KOPT-K1 (cell line): ENCODE results near the gene HSF5.

ENCODE experiments used
- H3K27ac ChIP-seq: fragments of 200-600 bp; sonication (generic); 2 replicates; pipeline ENCODE4 v1.5.1; 2016; ENCODE audit warnings: antibody characterized with exemption, mild to moderate bottlenecking, low read depth, low read length; ENCODE audit not compliant: poor library complexity, severe bottlenecking
- H3K36me3 ChIP-seq: fragments of 200-600 bp; sonication (generic); 2 replicates; pipeline ENCODE4 v1.5.1; 2017; ENCODE audit warnings: antibody characterized with exemption, mild to moderate bottlenecking, low read length, moderate library complexity; ENCODE audit not compliant: insufficient read depth
- H3K9me3 ChIP-seq: fragments of 200-600 bp; sonication (generic); 2 replicates; pipeline ENCODE4 v1.5.1; 2017; ENCODE audit warnings: antibody characterized with exemption, low read length, mild to moderate bottlenecking; ENCODE audit not compliant: insufficient read depth, poor library complexity, severe bottlenecking

Gene HSF5

DNA sequence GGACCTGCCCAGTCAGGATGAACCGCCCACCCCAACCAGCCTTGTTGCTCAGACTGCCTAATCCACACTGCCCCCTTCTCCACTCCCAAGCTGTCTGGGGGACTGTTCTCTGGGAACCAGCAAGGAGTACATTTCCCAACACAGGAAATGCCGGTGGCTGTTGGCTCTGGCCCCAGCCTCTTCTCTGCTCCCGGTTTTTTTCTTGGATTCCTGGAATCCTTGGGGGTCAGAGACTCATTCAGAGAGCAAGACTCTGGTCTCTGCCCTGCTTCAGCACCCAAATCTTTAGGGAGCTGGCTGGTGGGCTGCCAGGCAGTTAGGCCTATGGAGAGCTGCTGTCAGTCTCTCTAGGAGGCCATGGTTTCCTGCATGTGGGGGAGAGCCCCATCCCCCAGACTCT is 37.0 kb upstream of the HSF5 start:
- Histone ChIP-seq H3K27ac (no peak overlapping the region), H3K9me3 (no peaks in the 10 kb centered on the region), H3K36me3 (no peaks in the 10 kb centered on the region)

DNA sequence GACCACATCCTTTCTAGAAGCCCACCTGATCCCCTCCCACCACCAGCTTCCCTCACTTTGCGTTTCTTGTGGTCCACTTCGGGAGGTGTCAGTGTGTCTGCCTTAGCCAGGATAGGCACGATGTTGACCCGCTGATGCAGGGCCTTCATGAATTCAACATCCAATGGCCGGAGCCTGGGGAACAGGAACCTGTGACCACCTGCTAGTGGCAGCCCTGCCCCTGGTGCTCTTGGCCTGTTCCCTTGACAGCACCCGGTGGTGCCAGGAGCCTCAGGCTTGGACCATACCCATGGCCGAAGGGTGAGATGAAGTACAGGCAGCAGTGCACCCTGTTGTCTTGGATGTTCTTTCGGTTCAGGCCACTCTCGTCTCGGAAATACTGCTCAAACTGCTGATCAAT is 33.5 kb upstream of the HSF5 start:
- no peaks in the 10 kb centered on the region for H3K36me3 ChIP-seq
- H3K27ac ChIP-seq, result no peak overlapping the region
- no peaks in the 10 kb centered on the region for H3K9me3 ChIP-seq

DNA sequence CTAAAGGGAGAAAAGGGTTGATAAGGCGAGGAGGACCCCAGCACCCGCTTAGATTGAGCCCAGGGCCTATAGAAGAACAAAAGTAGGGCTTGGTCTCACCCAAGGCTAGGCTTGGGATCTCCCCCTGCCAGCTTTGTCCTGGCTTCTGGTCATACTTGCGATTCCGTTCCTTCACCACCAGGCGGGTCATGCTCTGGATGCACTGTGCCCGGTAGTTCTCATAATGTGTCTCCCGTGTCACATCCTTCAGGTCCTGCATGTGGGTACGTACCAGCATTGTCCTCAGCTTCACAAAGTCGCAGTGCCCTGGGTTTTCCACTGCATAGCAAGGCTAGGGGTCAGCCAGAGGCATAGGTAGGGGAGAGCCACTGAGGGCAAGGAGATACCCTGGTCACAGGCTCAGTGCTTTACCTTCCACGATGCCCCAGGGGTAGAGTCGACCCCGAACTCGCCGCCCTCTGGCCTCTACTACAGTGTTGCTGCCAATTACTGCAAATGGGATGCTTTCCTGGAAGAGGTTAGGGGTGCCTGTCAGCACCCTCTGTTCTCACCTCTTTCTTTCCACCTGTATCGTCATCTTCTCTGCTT is 32.7 kb upstream of the HSF5 start:
- Histone ChIP-seq H3K36me3 (no peaks in the 10 kb centered on the region), H3K27ac (no peak overlapping the region), H3K9me3 (no peaks in the 10 kb centered on the region)

DNA sequence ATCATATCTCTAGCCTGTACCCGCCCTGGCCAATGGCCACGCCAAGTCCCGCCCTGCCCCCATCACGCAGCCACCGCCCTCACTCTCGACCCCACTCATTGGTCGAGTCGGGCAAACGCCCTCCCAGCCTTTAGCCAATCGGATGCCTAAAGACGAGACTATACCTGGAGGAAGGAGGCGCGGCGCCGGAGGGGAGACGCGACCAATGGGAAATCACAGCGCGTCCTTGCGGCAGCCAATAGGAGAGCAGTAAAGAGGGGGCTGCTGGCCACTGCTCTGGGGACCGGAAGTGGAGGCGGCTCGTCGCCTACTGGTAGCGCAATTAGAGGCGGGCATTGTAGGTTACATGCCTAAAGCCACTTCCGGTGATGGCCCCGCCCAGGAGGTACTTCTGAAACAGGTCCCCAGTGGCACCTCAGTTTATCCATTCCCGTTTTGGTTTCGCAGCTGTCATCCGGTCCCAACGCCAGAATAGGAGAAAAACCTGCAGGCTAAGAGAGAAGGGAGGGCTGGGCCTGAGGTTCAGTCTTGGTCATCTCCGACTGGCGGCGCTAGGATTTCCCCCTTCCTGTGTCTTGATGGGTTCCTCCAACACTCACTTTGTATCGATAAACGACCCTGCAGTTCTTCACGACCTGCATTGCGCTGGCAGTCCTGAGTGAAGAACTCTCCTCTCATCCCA is 29.9 kb upstream of the HSF5 start:
- Histone ChIP-seq H3K27ac (peak overlapping the region; percentile 85), H3K9me3 (no peaks in the 10 kb centered on the region), H3K36me3 (0 out of 2 replicates have a peak, but pooled peaks cover 2% of the 10 kb centered on the region)

DNA sequence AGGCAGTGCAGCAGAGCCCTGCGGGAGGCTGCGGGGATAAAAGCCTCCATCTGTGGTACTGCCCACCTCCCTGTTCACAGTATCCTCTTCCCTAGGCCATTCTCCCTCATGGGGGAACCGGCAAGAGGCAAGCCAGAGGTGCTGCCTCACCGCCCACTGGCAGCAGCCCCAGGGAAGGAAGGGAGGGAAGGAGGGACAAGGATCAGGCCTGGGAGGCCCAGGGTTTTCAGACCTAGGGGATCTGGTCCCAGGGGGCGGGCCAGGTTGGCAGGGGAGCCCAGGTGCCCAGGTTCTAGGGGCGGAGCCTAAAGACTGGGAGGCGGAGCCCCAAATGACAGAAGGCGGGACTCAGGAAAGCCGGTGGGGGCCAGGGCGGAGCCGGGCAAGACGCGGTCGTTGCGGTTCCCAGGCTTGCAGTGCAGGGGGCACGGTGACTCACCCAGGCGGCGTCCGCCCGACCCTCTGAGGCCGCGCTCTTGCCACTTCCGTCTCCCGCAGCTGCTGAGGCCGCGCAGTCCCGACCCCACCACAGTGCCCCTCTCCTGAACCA is 29.2 kb upstream of the HSF5 start:
- Histone ChIP-seq H3K36me3 (peaks cover 8% of the 10 kb centered on the region; the same call in 1 of the 2 replicates), H3K27ac (peak overlapping the region; percentile 85), H3K9me3 (no peaks in the 10 kb centered on the region)

DNA sequence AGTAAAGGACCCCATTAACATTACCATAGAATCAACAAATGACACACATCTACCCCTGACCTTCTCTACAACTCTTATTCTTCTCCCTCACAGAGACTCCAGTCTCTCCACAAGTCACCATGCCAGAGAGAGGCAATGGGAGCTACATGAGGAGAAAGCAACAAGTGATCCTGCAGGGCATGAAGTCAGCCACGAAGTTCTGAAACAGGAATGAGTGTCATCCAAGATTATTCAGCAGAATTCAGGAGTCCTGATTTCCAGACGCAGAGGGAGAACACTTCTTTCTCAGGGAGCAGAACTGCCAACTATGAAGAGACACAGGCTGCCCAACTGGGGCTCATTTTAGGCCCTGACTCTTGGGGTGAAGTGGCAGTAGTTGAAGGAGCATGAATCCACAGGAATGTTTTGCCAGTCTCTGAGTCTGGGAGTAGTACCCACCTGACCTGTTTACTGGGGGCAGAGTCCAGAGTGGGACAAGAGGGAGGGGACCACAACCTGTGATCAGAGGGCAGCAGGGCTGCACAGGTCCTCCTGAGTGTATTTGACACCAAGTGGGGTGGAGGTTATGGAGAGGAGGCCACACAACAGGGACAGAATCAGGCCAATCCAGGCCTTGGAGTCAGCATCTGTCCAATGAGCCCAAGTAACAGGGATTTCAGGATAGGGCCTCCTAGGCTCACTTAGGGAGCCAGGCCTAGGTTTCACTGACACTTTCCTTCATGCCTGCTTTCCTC is 28.6 kb upstream of the HSF5 start:
- H3K27ac ChIP-seq, result peak overlapping the region; percentile 85
- H3K9me3 ChIP-seq, result no peaks in the 10 kb centered on the region
- peaks cover 14% of the 10 kb centered on the region for H3K36me3 ChIP-seq

DNA sequence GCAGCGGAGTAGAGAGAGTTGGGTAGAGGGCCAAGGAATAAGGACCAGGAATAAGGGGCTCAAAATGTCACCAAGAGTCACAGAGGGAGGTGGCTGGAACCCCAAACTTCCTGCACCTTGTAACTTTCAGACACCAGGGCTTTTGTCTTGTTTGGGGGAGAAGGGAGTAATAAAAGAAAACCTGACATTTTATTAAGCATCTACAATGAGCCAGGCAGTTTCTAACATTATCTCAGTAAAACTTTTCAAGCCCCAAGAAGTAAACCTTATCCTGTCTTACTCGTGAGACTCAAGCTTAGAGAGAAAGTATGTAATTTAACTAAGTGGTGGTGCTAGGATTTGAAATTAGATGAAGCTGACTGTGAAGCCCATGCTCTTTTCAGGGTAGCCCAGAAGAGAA is 27.1 kb upstream of the HSF5 start:
- no peak overlapping the region for H3K27ac ChIP-seq
- no peaks in the 10 kb centered on the region for H3K9me3 ChIP-seq
- peaks cover 30% of the 10 kb centered on the region for H3K36me3 ChIP-seq

DNA sequence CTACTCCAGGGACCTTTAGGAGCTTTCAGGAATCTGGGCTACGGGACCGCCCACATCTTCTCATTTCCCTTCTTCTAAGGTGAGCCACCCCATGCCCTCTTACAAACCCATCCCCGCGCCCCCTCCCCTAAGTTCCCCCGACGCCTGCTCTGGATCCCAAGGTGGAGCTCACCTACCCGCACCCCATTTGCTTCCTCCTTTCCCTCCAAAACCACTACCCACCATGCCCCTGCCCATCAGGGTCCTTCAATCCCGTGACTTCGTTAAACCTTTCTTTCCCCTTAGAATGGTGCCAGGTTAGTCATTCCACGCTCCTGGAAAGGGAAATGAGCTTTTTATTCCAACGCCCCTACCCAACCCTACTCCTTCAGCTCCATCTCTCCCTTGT is 26.6 kb upstream of the HSF5 start:
- no peaks in the 10 kb centered on the region for H3K9me3 ChIP-seq
- H3K27ac ChIP-seq, result peak overlapping the region; percentile 70
- peaks cover 35% of the 10 kb centered on the region for H3K36me3 ChIP-seq

DNA sequence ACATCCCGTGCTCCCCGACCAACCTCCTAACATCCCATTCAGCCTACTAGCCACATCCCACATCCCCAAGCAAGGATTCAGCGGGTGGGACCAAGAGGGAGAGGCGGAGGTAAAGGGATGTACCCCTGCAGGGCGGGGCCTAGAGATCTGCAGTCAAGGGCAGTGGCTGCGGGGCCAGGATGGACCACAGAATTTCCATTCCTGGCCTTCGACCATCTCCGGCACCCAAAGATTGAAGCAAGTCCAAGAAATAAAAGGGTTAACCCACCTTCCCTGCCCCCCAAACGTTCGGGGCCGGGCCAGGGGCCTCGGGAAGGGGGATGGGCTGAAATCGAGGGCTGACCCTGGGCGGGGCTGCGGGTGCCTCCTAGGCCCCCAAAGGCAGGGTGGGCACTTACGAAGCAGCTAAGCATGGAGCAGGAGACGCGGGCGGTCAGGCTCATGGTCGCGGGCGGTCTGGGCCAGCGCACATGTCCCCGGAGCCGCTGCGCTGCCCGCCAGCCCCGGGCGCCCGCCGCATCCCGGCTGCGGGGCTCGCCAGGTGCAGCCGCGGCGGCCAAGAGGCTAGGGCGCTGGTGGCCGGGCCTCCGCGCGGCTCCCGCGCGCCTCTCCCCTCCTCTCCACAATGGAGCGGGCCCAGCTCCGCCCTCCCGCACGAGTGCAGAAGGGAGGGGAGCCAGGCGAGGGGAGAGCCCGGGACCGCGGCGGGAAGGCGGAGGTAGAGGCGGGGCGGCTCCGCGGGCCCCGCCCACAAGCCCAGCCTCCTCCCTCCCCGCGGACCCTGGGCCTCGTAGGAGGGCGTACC is 26.0 kb upstream of the HSF5 start, which contains the start of gene MTMR4:
Gene MTMR4, minus strand, starts transcription at position 674 of the 805 bp plus-strand sequence. Its CDS starts 231 bp downstream, at position 443.
- no peaks in the 10 kb centered on the region for H3K9me3 ChIP-seq
- peak within 1 kb of the TSS; percentile 70 for H3K27ac ChIP-seq
- H3K36me3 ChIP-seq, result peaks cover 41% of the 10 kb centered on the region

DNA sequence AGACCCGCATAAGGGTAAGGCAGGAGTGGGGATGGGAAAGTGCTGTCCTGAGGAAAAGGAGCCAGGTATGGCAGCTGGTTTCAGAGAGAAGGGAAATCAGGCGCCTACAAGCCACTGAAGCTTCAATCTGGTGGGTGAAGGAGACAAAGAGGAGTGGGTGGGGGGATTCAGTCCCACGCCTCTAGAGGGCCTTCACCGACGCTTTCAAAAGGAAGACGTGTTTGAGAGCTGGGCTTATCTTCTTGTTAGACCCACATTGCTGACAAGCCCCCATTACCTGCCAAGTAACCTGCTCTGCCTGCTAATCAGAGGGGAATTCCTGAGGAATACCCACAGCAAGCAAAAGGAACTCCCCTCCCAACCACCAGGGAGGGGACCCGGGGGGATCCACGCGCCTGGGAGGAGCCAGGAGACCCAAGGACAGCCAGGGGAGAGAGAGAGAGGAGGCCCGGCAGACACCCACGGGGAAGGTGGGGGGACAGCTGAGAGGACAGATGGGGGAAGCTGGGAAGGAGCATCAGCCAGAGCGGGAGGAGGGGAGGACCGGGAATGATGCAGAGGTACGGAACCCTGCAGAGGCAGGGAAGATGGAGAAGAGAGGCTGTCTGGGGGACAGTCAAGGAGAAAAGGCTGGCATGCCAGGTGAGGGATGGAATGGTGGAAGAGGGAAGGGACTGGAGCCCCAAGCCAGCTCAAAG is 25.2 kb upstream of the HSF5 start:
- Histone ChIP-seq H3K36me3 (peaks cover 48% of the 10 kb centered on the region), H3K27ac (peak overlapping the region; percentile 70)

DNA sequence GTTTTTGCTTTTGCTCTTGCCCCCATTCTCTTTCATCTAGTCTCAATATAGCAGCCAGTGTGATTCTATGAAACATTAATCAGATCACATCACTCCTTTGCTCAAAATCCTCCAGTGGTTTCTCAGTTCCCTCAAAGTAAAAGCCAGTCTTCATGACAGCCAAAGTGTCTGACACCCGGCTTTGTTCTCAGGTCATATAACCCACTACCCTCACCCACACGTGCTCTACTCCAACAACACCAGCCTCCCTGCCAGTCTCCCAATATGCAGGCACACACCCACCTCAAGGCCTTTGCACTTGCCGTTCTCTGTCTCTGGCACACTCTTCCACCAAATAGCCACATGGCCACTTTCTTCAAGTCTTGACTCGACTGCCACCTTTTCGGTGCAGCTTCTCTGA is 21.9 kb upstream of the HSF5 start:
- peaks cover 82% of the 10 kb centered on the region for H3K36me3 ChIP-seq

More for the DNA sequence above, 25.2 kb upstream of the HSF5 start:
- no peaks in the 10 kb centered on the region for H3K9me3 ChIP-seq

DNA sequence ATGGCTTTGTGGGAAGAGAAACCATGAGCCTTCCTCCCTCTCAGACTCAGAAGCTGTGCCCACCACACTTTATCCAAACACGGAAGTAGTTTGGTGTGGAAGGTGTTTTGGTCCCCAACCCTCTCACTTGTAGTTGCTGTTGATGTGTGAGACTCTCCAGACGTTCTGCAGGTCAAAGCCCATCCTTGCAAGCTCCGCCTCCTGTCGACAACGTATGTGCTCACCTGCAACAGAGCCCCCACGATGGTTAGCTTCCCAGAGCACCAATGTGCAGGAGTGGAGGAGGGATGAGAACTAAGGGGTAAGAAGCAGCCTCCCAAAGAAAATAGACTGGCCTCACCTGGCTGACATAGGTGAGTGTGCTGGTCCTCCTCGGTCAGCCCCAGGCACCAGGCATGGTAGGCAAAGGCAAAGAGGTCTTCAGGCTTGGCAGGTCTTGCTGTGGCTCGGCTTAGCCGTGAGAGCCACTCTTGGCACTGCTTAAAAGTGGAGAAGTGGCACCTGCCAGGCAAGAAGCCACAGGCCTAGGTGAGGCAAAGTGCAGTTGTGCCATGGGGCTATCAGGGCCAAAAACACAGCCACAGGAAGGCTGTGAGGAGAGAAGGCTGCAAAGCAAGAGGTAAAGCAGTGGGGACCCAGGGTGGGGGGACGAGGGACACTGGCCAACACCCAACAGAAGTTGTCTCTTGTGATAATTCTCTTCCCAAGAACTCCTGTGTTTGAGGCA is 20.3 kb upstream of the HSF5 start:
- H3K36me3 ChIP-seq, result peaks cover 98% of the 10 kb centered on the region
- H3K9me3 ChIP-seq, result no peaks in the 10 kb centered on the region
- H3K27ac ChIP-seq, result no peak overlapping the region

More for the DNA sequence above, 21.9 kb upstream of the HSF5 start:
- Histone ChIP-seq H3K27ac (no peak overlapping the region), H3K9me3 (no peaks in the 10 kb centered on the region)

DNA sequence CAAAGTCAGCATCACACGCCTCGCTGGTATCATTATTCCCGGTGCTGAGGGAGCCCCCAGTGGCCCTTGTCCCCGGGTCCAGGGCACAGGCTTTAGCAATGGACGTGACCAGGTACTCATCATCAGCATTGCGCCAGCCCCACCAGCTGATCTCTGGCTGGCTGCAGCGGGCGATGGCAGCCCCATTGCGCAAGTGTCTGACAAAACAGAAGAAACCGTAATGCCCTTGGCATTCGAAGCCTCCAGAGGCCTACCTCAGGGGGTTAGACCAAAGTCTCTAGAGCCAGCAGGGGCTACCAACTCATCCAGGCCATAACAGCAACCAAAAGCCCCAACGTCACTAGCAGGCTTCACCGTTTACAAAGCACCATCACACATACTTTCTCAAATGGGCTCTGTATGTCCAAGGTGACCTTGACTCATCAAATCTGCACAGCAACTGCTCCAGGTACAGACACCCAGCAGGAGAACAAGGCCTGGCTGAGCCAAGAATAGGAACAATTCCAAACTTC is 19.0 kb upstream of the HSF5 start:
- Histone ChIP-seq H3K36me3 (peaks cover 100% of the 10 kb centered on the region), H3K9me3 (no peaks in the 10 kb centered on the region), H3K27ac (no peak overlapping the region)
